Natural killer cell (primary cell): ENCODE data around the gene MRPS18A. TPM values are rescaled to one million over a fixed set of nuclear protein-coding genes. Genes with fewer than 3 reads are reported as not detected.

Source experiments
- ATAC-seq, 3 donors: fragments of 150-1000 bp in 2 of 3; fragments of 200-7000 bp in 1 of 3; cut with Tn5 transposase; 1 replicate in 1 of 3; 2 replicates in 2 of 3; pipeline ENCODE4 v1.10.0; 2021; ENCODE audit warnings: mild to moderate bottlenecking in 2 of 3, moderate library complexity in 2 of 3
- DNase-seq, 2 donors: peaks; one replicate each; pipeline versions ENCODE4 v3.0.0 to v3.0.0-alpha.2; 2013 to 2021; ENCODE audit warnings: mixed read lengths in 1 of 2
- H3K27ac ChIP-seq: one replicate; pipeline ENCODE4 v1.5.1; 2013; ENCODE audit warnings: mild to moderate bottlenecking, low read length
- H3K27me3 ChIP-seq: one replicate; pipeline ENCODE4 v1.6.1; 2013; ENCODE audit warnings: low read length; ENCODE audit not compliant: control insufficient read depth, insufficient read depth
- H3K36me3 ChIP-seq: one replicate; pipeline ENCODE4 v1.6.1; 2013; ENCODE audit warnings: low read length; ENCODE audit not compliant: control insufficient read depth, insufficient read depth
- H3K4me1 ChIP-seq: one replicate; pipeline ENCODE4 v1.6.1; 2013; ENCODE audit warnings: low read length; ENCODE audit not compliant: control insufficient read depth, insufficient read depth
- H3K4me3 ChIP-seq: one replicate; pipeline ENCODE4 v1.5.1; 2013; ENCODE audit warnings: low read length
- H3K9me3 ChIP-seq: one replicate; pipeline ENCODE4 v1.6.1; 2013; ENCODE audit warnings: low read length; ENCODE audit not compliant: control insufficient read depth, insufficient read depth
- H3K27ac Mint-ChIP-seq, 2 donors: one replicate each; pipeline ENCODE4 v1.8.0; 2022; ENCODE audit warnings: mild to moderate bottlenecking in 2 of 2, mixed read lengths in 2 of 2, moderate library complexity in 1 of 2
- H3K27me3 Mint-ChIP-seq, 2 donors: one replicate each; pipeline ENCODE4 v1.8.0; 2022; ENCODE audit warnings: low read depth in 2 of 2, mixed read lengths in 2 of 2
- H3K36me3 Mint-ChIP-seq: one replicate; pipeline ENCODE4 v1.8.0; 2022; ENCODE audit warnings: mixed read lengths
- H3K4me1 Mint-ChIP-seq, 2 donors: one replicate each; pipeline ENCODE4 v1.8.0; 2022; ENCODE audit warnings: mixed read lengths in 2 of 2
- H3K4me3 Mint-ChIP-seq: one replicate; pipeline ENCODE4 v1.8.0; 2022; ENCODE audit warnings: mild to moderate bottlenecking, moderate library complexity, mixed read lengths
- H3K9me3 Mint-ChIP-seq, 2 donors: one replicate each; pipeline ENCODE4 v1.8.0; 2022; ENCODE audit warnings: mixed read lengths in 2 of 2
- WGBS: methylation state at CpG from one replicate; pipeline ENCODE4 v1.1.7; 2013; ENCODE audit warnings: missing lambda C conversion rate; ENCODE audit not compliant: insufficient coverage; 5-methylcytosine and 5-hydroxymethylcytosine counted together
- intact Hi-C: fragments of 100-400 bp; cut with micrococcal nuclease; formaldehyde crosslinking; loops from one replicate; pipeline ENCODE4 v1.14.2; 2022
- total RNA-seq, 4 donors: library from RNA; stranded (reverse); fragments of 120-200 nt in 1 of 4; gene quantifications; one replicate each; pipeline versions ENCODE4 v1.2.3 to v1.2.4, GENCODE V29; 2013 to 2022
- TF ChIP-seq, protein P1 (sequence below): fragments of 200-600 bp; IDR thresholded peaks from one replicate; pipeline ENCODE4 v1.8.0; 2022; ENCODE audit warnings: antibody characterized with exemption

The MRPS18A gene
- total RNA-seq, 3 donors from 2014 or later (not counting 1 experiment from before 2014, with no cell fraction given), result 29.0 to 39.8 (median 33.1) TPM

GRCh38 chr6:43648248-43648647 lies 39.3 kb downstream of the MRPS18A start:
- no peak for ATAC-seq
- Mint-ChIP-seq H3K36me3 (no peaks in the 10 kb centered on the region), H3K4me3 (no peak overlapping the region), H3K27me3 (peaks cover 0 to 6% of the 10 kb centered on the region in 2 donors), H3K9me3 (no peaks in the 10 kb centered on the region), H3K4me1 (peaks cover 9 to 18% of the 10 kb centered on the region in 2 donors), H3K27ac (no peak overlapping the region)
- H3K4me1 ChIP-seq, result peaks cover 13% of the 10 kb centered on the region
- H3K4me3 ChIP-seq, result no peak overlapping the region
- no peak for DNase-seq
- intact Hi-C loops, result no loop called here
- H3K36me3 ChIP-seq, result no peaks in the 10 kb centered on the region
- TF ChIP-seq, protein P1, sequence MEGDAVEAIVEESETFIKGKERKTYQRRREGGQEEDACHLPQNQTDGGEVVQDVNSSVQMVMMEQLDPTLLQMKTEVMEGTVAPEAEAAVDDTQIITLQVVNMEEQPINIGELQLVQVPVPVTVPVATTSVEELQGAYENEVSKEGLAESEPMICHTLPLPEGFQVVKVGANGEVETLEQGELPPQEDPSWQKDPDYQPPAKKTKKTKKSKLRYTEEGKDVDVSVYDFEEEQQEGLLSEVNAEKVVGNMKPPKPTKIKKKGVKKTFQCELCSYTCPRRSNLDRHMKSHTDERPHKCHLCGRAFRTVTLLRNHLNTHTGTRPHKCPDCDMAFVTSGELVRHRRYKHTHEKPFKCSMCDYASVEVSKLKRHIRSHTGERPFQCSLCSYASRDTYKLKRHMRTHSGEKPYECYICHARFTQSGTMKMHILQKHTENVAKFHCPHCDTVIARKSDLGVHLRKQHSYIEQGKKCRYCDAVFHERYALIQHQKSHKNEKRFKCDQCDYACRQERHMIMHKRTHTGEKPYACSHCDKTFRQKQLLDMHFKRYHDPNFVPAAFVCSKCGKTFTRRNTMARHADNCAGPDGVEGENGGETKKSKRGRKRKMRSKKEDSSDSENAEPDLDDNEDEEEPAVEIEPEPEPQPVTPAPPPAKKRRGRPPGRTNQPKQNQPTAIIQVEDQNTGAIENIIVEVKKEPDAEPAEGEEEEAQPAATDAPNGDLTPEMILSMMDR, result no peak
- H3K27me3 ChIP-seq, result no peaks in the 10 kb centered on the region
- WGBS, result 95% methylated on average over 2 of the region's 2 CpGs
- H3K27ac ChIP-seq, result no peak overlapping the region
- no peaks in the 10 kb centered on the region for H3K9me3 ChIP-seq

DNA sequence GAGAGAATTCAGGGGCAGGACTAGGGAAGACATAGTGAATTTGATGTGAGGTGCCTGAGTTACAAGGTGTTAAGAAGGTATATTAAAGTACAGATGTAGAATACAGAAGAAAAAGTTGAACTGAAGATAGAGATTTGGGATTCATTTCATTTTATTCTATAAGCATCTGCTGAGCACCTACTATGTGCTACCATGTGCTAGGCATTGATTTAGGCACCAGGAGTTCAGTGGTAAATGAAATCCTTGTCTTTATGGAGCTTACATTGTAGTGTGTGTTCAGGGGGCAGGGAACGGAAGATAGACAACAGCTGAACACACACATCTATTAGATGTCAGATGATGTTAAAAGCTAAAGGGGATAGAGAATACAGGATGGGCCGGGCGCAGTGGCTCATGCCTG lies 40.0 kb downstream of the MRPS18A start:
- WGBS, result 93% methylated on average over 3 of the region's 3 CpGs
- intact Hi-C loops, result no loop called here
- no peaks in the 10 kb centered on the region for H3K36me3 ChIP-seq

GRCh38 chr6:43645613-43645964 lies 42.0 kb downstream of the MRPS18A start:
- H3K36me3 ChIP-seq, result peaks cover 7% of the 10 kb centered on the region
- DNase-seq, result no peak
- H3K9me3 ChIP-seq, result no peaks in the 10 kb centered on the region
- peak overlapping the region; percentile 89 for H3K4me3 Mint-ChIP-seq
- H3K4me1 ChIP-seq, result peaks cover 13% of the 10 kb centered on the region
- no peaks in the 10 kb centered on the region for H3K9me3 Mint-ChIP-seq
- ATAC-seq, result peak in 2 of 3 donors; percentile 6 to 9
- intact Hi-C loops, result no loop called here
- peak overlapping the region; percentile 44 for H3K4me3 ChIP-seq
- TF ChIP-seq, protein P1, result no peak
- peaks cover 0 to 6% of the 10 kb centered on the region in 2 donors for H3K27me3 Mint-ChIP-seq
- H3K27ac ChIP-seq, result no peak overlapping the region
- 8% methylated on average over 6 of the region's 9 CpGs for WGBS
- H3K27ac Mint-ChIP-seq, result peak overlapping the region; percentile 48 to 74
- peaks cover 13 to 27% of the 10 kb centered on the region in 2 donors for H3K4me1 Mint-ChIP-seq
- peaks cover 5% of the 10 kb centered on the region for H3K36me3 Mint-ChIP-seq
- H3K27me3 ChIP-seq, result no peaks in the 10 kb centered on the region

More for the DNA sequence above, 40.0 kb downstream of the MRPS18A start:
- no peaks in the 10 kb centered on the region for H3K27me3 ChIP-seq
- Mint-ChIP-seq H3K4me1 (peaks cover 9 to 21% of the 10 kb centered on the region in 2 donors), H3K36me3 (no peaks in the 10 kb centered on the region), H3K27me3 (peaks cover 0 to 6% of the 10 kb centered on the region in 2 donors), H3K4me3 (no peak overlapping the region), H3K27ac (no peak overlapping the region), H3K9me3 (no peaks in the 10 kb centered on the region)
- H3K4me3 ChIP-seq, result no peak overlapping the region
- peaks cover 13% of the 10 kb centered on the region for H3K4me1 ChIP-seq
- DNase-seq, result no peak
- ATAC-seq, result no peak
- no peak overlapping the region for H3K27ac ChIP-seq
- TF ChIP-seq, protein P1, result no peak
- no peaks in the 10 kb centered on the region for H3K9me3 ChIP-seq
